Purkinje cell (primary cell): ENCODE data around the gene DUSP11. TPM values are rescaled to one million over a fixed set of nuclear protein-coding genes. Genes with fewer than 3 reads are reported as not detected.

Source experiments
- polyA plus RNA-seq: library from polyadenylated mRNA; unstranded; fragments of >200 nt; fragmentation: Nextera tagmentation; gene quantifications from 2 replicates; pipeline ENCODE4 v1.2.1, GENCODE V29; 2014

The DUSP11 gene
- 12.9 and 24.4 TPM in 2 replicates for polyA plus RNA-seq

GRCh38 chr2:73779467-73780236 is at the start of gene DUSP11:
DUSP11 (minus strand) TSS chr2:73780103; CDS start chr2:73779974, 129 bp downstream.

GRCh38 chr2:73828818-73829570 is 49.1 kb upstream of the DUSP11 start, which contains the start of gene STAMBP:
STAMBP (plus strand) TSS chr2:73828961; CDS start chr2:73830857, 1,896 bp downstream.

GRCh38 chr2:73783883-73784282 is 4.0 kb upstream of the DUSP11 start, which contains the start of gene C2orf78:
C2orf78 (plus strand) TSS chr2:73784183; CDS start chr2:73784310, 127 bp downstream.

GRCh38 chr2:73736855-73737779 is 42.8 kb downstream of the DUSP11 start, which contains the start of gene TPRKB:
TPRKB (minus strand) TSS chr2:73737345; CDS start chr2:73734569, 2,776 bp downstream.

Other genes with a start within 250 kb of the DUSP11 start
- gene NAT8, start 137.7 kb downstream of the DUSP11 start, polyA plus RNA-seq, result 2.2 TPM in 1 of 2 replicates, not detected in the other
- gene TPRKB, start 42.8 kb downstream of the DUSP11 start, polyA plus RNA-seq, result 107 and 138 TPM in 2 replicates
- not detected in 2 replicates for gene C2orf78, start 4.1 kb upstream of the DUSP11 start, polyA plus RNA-seq
- 69.6 and 80.3 TPM in 2 replicates for gene STAMBP, start 48.9 kb upstream of the DUSP11 start, polyA plus RNA-seq
- gene ACTG2, start 112.9 kb upstream of the DUSP11 start, polyA plus RNA-seq, result not detected in 2 replicates
- 179 and 199 TPM in 2 replicates for gene DGUOK, start 146.8 kb upstream of the DUSP11 start, polyA plus RNA-seq
- 0.27 and 0.82 TPM in 2 replicates for gene TET3, start 204.8 kb upstream of the DUSP11 start, polyA plus RNA-seq